GM12878 (cell line): ENCODE measurements around the gene SHISA2. TPM values are rescaled to one million over a fixed set of nuclear protein-coding genes. Genes with fewer than 3 reads are reported as not detected.

Experiments used
- ATAC-seq: fragments of 200-7000 bp; cut with Tn5 transposase; 3 replicates; pipeline ENCODE4 v1.9.1; 2020; ENCODE audit warnings: mild to moderate bottlenecking, moderate library complexity
- BruUV-seq: library from RNA; stranded (reverse); fragments of 400-500 nt; replicated peaks from 2 replicates; lab custom pipeline; 2021; lab: Mats Ljungman, UMichigan
- CTCF ChIA-PET: fragments of 300-600 bp; sonication (Branson Sonifier 250); formaldehyde crosslinking; extraction: SDS; loops from one replicate; lab custom pipeline; 2021; ENCODE audit warnings: inconsistent platforms; lab: Yijun Ruan, JAX
- POLR2A ChIA-PET: fragments of 350-600 bp; formaldehyde crosslinking; extraction: SDS; loops from one replicate; lab custom pipeline; 2021; ENCODE audit warnings: inconsistent platforms; lab: Charles Lee
- RAD21 ChIA-PET: fragments of 300-600 bp; sonication (Branson Sonifier 250); formaldehyde crosslinking; loops from one replicate; lab custom pipeline; 2023; ENCODE audit warnings: antibody characterized with exemption; ENCODE audit not compliant: unreplicated experiment; lab: Charles Lee
- SMC1A ChIA-PET: fragments of 300-600 bp; sonication (Branson Sonifier 250); formaldehyde crosslinking; loops from one replicate; lab custom pipeline; 2023; ENCODE audit not compliant: unreplicated experiment, uncharacterized antibody; lab: Charles Lee
- DNase-seq: peaks from one replicate; pipeline ENCODE4 v3.0.0-alpha.2; 2011; ENCODE audit warnings: low read depth, low spot score
- FAIRE-seq: peaks from 3 replicates; lab custom pipeline; 2011; peaks lifted over from hg19 to GRCh38; lab: Jason Lieb, UNC
- H2AFZ ChIP-seq: 2 replicates; pipeline ENCODE4 v1.6.0; 2011; ENCODE audit warnings: low read depth, low read length, control low read depth; ENCODE audit not compliant: control insufficient read depth
- H3K27ac ChIP-seq: 2 replicates; pipeline ENCODE4 v1.5.1; 2011; ENCODE audit warnings: control low read depth; ENCODE audit not compliant: control insufficient read depth, insufficient read depth
- H3K27me3 ChIP-seq, 2 experiments: replicated peaks in 1 of 2; 2 replicates each; pipeline versions ENCODE4 v1.6.0 to v1.6.1; 2011; ENCODE audit warnings: low read length in 1 of 2; ENCODE audit not compliant: control insufficient read depth in 2 of 2, insufficient read depth in 2 of 2
- H3K36me3 ChIP-seq, 2 experiments: 2 replicates each; pipeline ENCODE4 v1.5.1; 2011; ENCODE audit warnings: low read length in 1 of 2; ENCODE audit not compliant: control insufficient read depth in 2 of 2, insufficient read depth in 2 of 2
- H3K4me1 ChIP-seq: 2 replicates; pipeline ENCODE4 v1.6.1; 2011; ENCODE audit warnings: mild to moderate bottlenecking, low read length, moderate library complexity, mixed read lengths; ENCODE audit not compliant: control insufficient read depth, insufficient read depth
- H3K4me2 ChIP-seq: 2 replicates; pipeline ENCODE4 v1.6.0; 2011; ENCODE audit warnings: control low read depth; ENCODE audit not compliant: control insufficient read depth, insufficient read depth
- H3K4me3 ChIP-seq: fragments of 200-600 bp; sonication (generic); 2 replicates; pipeline ENCODE4 v1.5.1; 2016
- H3K79me2 ChIP-seq: 2 replicates; pipeline ENCODE4 v1.6.0; 2011; ENCODE audit warnings: low read length; ENCODE audit not compliant: control insufficient read depth, insufficient read depth
- H3K9ac ChIP-seq: 2 replicates; pipeline ENCODE4 v1.8.0; 2011; ENCODE audit warnings: low read length, control low read depth, mixed read lengths; ENCODE audit not compliant: control insufficient read depth, insufficient read depth
- H3K9me3 ChIP-seq: replicated peaks from 3 replicates; pipeline ENCODE4 v1.5.1; 2011; ENCODE audit warnings: mild to moderate bottlenecking, low read length; ENCODE audit not compliant: control insufficient read depth, insufficient read depth
- H4K20me1 ChIP-seq: 2 replicates; pipeline ENCODE4 v1.6.0; 2011; ENCODE audit not compliant: control insufficient read depth, insufficient read depth
- CBFB ChIP-seq: IDR thresholded peaks from 2 replicates; pipeline ENCODE4 v1.6.1; 2016; ENCODE audit warnings: antibody characterized with exemption, low read depth
- EZH2 ChIP-seq: IDR thresholded peaks from 2 replicates; pipeline ENCODE4 v1.6.1; 2012; ENCODE audit warnings: low read depth, mild to moderate bottlenecking, control low read depth, inconsistent platforms, low read length, borderline replicate concordance; ENCODE audit not compliant: control insufficient read depth
- GABPA ChIP-seq: IDR thresholded peaks from 2 replicates; pipeline ENCODE4 v1.6.1; 2014; ENCODE audit warnings: antibody characterized with exemption, low read depth, mild to moderate bottlenecking, inconsistent platforms
- JUND ChIP-seq: IDR thresholded peaks from 2 replicates; pipeline ENCODE4 v1.6.1; 2012; ENCODE audit warnings: low read depth, mild to moderate bottlenecking, low read length, improper control_type of control experiment, moderate library complexity
- MTA3 ChIP-seq: IDR thresholded peaks from 2 replicates; pipeline ENCODE4 v1.6.1; 2012; ENCODE audit warnings: low read length, inconsistent platforms, borderline replicate concordance
- NFYA ChIP-seq: IDR thresholded peaks from 2 replicates; pipeline ENCODE4 v1.6.1; 2011; ENCODE audit warnings: low read depth, mild to moderate bottlenecking, low read length, improper control_type of control experiment, borderline replicate concordance
- NFYB ChIP-seq: IDR thresholded peaks from 2 replicates; pipeline ENCODE4 v1.6.1; 2011; ENCODE audit warnings: low read depth, mild to moderate bottlenecking, low read length, improper control_type of control experiment, moderate library complexity; ENCODE audit not compliant: insufficient read depth
- RAD21 ChIP-seq: IDR thresholded peaks from 2 replicates; pipeline ENCODE4 v1.6.1; 2011; ENCODE audit warnings: mild to moderate bottlenecking, low read depth, low read length, moderate library complexity; ENCODE audit not compliant: insufficient read depth
- WGBS: methylation state at CpG from one replicate; pipeline ENCODE4 v1.1.6; 2016; ENCODE audit warnings: low lambda C conversion rate; ENCODE audit not compliant: insufficient replicate concordance, insufficient coverage; ENCODE audit errors: missing lambda C conversion rate; 5-methylcytosine and 5-hydroxymethylcytosine counted together
- in situ Hi-C: fragments of 300-500 bp; cut with MboI; formaldehyde crosslinking; loops from 9 replicates; pipeline ENCODE4 v1.14.3; 2018; ENCODE audit warnings: mixed read lengths
- intact Hi-C: fragments of 100-400 bp; cut with micrococcal nuclease; formaldehyde crosslinking; loops from one replicate; pipeline ENCODE4 v1.14.2; 2022; ENCODE audit not compliant: unreplicated experiment
- polyA plus RNA-seq, 11 experiments: library from polyadenylated mRNA; depleted of rRNA in 4 of 11; unstranded in 6 of 11; stranded (reverse) in 5 of 11; fragments of >200 nt; fragmentation: Nextera tagmentation in 4 of 11; fragmentation: Illumina TruSeq in 1 of 11; extraction: Ambion mirVana in 4 of 11; extraction: Trizol in 1 of 11; gene quantifications; 1 replicate in 1 of 11; 2 replicates in 10 of 11; pipeline versions ENCODE4 v1.2.1 to v1.2.3, GENCODE V29; 2011 to 2016; ENCODE audit warnings: inconsistent platforms in 2 of 11, missing spikeins in 2 of 11, low read depth in 1 of 11
- total RNA-seq, 4 experiments: library from RNA; depleted of rRNA in 3 of 4; stranded (reverse); fragments of >200 nt in 3 of 4; fragmentation: Illumina TruSeq in 1 of 4; extraction: Trizol in 1 of 4; gene quantifications; 2 replicates each; pipeline versions ENCODE4 v1.2.1 to v1.2.3, GENCODE V29; 2013 to 2021
- TF ChIP-seq, protein P1 (sequence below): IDR thresholded peaks from 2 replicates; pipeline ENCODE4 v1.6.1; 2012; ENCODE audit warnings: low read length, inconsistent platforms
- TF ChIP-seq, protein P2 (sequence below): fragments of 450-650 bp; IDR thresholded peaks from 2 replicates; pipeline ENCODE4 v1.6.1; 2016; ENCODE audit warnings: mild to moderate bottlenecking

SHISA2 gene
- total and polyA plus RNA-seq, 10 of the 15 experiments (the other 5 are each of a cell fraction or from before 2014, with no cell fraction given), result 0.04 to 0.08 TPM; not detected in 8

DNA sequence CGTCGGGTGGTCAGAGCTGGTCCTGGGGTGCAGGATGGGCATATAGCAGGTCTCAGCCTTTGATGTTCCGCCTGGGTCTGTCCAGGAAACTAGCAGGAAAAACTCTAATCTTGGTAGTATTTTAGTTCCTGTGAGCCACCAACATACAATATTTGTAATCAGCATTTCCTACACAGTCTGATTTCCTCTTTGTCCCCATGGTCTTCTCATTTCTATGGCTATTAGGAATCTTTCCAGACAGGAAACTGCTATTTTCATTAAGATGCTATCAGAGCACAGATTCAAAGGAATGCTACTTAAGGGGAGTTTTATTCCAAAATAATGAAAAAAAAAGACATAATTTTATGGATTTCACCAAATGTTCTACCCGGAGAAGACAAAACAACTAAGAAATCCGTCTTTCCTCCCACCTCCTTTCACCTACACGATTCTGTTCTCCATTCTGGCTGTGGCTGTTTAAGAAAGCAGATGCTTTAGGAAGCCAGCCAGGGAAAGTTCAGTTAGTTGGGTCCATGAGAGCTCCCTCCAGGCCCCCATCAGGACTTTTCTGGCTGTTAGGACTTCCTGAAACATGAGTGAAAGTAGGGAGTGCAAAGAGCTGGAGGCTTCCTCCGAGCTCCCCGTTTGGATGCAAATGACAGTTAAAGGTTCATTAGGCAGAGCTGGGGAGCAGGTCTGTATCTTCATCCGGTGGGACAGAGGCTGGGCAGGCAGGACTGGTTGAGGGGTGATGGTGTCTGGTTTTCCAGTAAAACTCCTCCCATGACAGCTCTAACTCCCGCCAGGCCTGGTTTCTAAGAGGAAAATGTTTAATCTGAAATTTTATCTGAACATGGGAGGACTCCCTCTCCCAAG is 36.3 kb downstream of the SHISA2 start:
- no peak overlapping the region for H2AFZ ChIP-seq
- ChIA-PET POLR2A (no interaction called here), CTCF (no interaction called here), SMC1A (no interaction called here), RAD21 (no interaction called here)
- no peak overlapping the region for H3K27ac ChIP-seq
- no peaks in the 10 kb centered on the region for H3K79me2 ChIP-seq
- 29% methylated on average over 10 of the region's 10 CpGs for WGBS
- ATAC-seq, result no peak
- DNase-seq, result no peak
- no peak overlapping the region for H3K4me2 ChIP-seq
- H3K9me3 ChIP-seq, result no peaks in the 10 kb centered on the region; the same call in 2 of the 3 replicates
- H3K4me3 ChIP-seq, result no peak overlapping the region
- no peak for TF ChIP-seq GABPA
- TF ChIP-seq, protein P1, sequence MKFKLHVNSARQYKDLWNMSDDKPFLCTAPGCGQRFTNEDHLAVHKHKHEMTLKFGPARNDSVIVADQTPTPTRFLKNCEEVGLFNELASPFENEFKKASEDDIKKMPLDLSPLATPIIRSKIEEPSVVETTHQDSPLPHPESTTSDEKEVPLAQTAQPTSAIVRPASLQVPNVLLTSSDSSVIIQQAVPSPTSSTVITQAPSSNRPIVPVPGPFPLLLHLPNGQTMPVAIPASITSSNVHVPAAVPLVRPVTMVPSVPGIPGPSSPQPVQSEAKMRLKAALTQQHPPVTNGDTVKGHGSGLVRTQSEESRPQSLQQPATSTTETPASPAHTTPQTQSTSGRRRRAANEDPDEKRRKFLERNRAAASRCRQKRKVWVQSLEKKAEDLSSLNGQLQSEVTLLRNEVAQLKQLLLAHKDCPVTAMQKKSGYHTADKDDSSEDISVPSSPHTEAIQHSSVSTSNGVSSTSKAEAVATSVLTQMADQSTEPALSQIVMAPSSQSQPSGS, result no peak
- TF ChIP-seq, protein P2, sequence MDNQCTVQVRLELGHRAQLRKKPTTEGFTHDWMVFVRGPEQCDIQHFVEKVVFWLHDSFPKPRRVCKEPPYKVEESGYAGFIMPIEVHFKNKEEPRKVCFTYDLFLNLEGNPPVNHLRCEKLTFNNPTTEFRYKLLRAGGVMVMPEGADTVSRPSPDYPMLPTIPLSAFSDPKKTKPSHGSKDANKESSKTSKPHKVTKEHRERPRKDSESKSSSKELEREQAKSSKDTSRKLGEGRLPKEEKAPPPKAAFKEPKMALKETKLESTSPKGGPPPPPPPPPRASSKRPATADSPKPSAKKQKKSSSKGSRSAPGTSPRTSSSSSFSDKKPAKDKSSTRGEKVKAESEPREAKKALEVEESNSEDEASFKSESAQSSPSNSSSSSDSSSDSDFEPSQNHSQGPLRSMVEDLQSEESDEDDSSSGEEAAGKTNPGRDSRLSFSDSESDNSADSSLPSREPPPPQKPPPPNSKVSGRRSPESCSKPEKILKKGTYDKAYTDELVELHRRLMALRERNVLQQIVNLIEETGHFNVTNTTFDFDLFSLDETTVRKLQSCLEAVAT, result no peak
- TF ChIP-seq NFYA, result no peak
- TF ChIP-seq MTA3, result no peak
- no peak for TF ChIP-seq RAD21
- TF ChIP-seq JUND, result no peak
- no peak for TF ChIP-seq CBFB
- TF ChIP-seq EZH2, result no peak
- TF ChIP-seq NFYB, result no peak
- H3K4me1 ChIP-seq, result no peaks in the 10 kb centered on the region
- no peaks in the 10 kb centered on the region for H3K36me3 ChIP-seq
- in situ Hi-C loops (no loop called here), intact Hi-C loops (no loop called here)
- no peaks in the 10 kb centered on the region for H4K20me1 ChIP-seq
- no peak for FAIRE-seq
- no peaks in the 10 kb centered on the region; a peak in 2 of 4 replicates for H3K27me3 ChIP-seq
- H3K9ac ChIP-seq, result no peak overlapping the region
- no TSS peak for BruUV-seq
